ENCODE results near the gene MREG.

GRCh38 chr2:215951558-215951957 lies 61.8 kb downstream of the MREG start:
- TF ChIP-seq POLR2AphosphoS5 (IDR thresholded peaks at IDR 0.05; ENCODE audit: low read depth, low read length) = no peak
- no peak for TF ChIP-seq CTCF (IDR thresholded peaks at IDR 0.05 in 2 of 3, conservative IDR thresholded peaks at IDR 0.05 in 1 of 3; ENCODE audit: borderline replicate concordance in 1 of 3, insufficient read depth in 1 of 3, low read depth in 2 of 3, low read length in 2 of 3)
- TF ChIP-seq POLR2A (IDR thresholded peaks at IDR 0.05; ENCODE audit: borderline replicate concordance, extremely low read depth, insufficient read depth, insufficient read length) = no peak
- no peak for TF ChIP-seq CEBPB (IDR thresholded peaks at IDR 0.05; ENCODE audit: low read depth)
- no peak for TF ChIP-seq CBX3 (IDR thresholded peaks at IDR 0.05; ENCODE audit: low read depth)
- TF ChIP-seq REST (IDR thresholded peaks at IDR 0.05; ENCODE audit: low read depth) = no peak
- TF ChIP-seq EZH2phosphoT487 (IDR thresholded peaks at IDR 0.05; ENCODE audit: borderline replicate concordance) = no peak
- no peak for TF ChIP-seq ATF3 (IDR thresholded peaks at IDR 0.05)
- no peak for TF ChIP-seq ZNF274 (IDR thresholded peaks at IDR 0.05; ENCODE audit: low read depth, low read length)
- TF ChIP-seq SP1 (IDR thresholded peaks at IDR 0.05; ENCODE audit: low read depth) = no peak
- TF ChIP-seq MAX (IDR thresholded peaks at IDR 0.05) = no peak
- no peak for TF ChIP-seq ELF1 (IDR thresholded peaks at IDR 0.05; ENCODE audit: borderline replicate concordance, low read depth)

Measured in HCT116 (cell line).